Measurements from ENCODE around the gene CENPO.

CENPO gene

DNA sequence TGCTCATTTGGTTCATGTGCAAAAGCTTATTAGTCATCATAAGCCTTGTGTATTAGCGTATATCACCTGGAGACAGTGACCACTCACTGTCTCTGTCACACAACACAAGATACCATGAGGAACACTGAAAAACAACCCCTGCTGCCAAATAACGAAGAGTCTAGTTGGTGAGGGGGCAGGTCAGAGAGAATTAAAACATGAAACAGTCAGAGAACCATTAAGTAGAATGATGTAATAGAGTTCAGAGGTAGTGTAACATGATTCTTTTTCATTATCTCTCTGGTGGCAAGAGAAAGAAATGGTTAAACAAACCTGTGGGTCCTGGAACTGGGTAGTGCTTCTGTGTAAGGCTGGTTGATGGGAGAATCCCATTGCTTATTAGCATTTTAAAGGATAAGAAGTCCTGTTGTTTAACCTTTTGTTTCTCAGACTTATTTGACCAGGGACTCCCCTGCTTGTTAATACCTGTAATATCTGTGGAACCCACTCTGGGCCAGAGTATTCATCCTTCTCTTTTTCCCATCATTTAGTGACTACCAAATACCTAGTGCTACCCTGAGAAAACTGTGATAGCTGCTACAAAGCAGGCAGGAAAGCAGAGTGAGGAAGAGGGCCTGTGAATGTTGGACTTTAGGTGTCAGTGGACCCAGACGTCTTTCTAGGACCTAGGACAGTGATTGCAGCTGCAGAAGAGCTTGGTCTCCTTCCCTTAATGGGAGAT lies 38.1 kb upstream of the CENPO start:
- H3K4me3 ChIP-seq (ENCODE audit: low read depth, low read length): no peak overlapping the region
- TF ChIP-seq, protein P1, sequence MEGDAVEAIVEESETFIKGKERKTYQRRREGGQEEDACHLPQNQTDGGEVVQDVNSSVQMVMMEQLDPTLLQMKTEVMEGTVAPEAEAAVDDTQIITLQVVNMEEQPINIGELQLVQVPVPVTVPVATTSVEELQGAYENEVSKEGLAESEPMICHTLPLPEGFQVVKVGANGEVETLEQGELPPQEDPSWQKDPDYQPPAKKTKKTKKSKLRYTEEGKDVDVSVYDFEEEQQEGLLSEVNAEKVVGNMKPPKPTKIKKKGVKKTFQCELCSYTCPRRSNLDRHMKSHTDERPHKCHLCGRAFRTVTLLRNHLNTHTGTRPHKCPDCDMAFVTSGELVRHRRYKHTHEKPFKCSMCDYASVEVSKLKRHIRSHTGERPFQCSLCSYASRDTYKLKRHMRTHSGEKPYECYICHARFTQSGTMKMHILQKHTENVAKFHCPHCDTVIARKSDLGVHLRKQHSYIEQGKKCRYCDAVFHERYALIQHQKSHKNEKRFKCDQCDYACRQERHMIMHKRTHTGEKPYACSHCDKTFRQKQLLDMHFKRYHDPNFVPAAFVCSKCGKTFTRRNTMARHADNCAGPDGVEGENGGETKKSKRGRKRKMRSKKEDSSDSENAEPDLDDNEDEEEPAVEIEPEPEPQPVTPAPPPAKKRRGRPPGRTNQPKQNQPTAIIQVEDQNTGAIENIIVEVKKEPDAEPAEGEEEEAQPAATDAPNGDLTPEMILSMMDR (IDR thresholded peaks at IDR 0.05; ENCODE audit: low read depth, low read length): no peak

DNA sequence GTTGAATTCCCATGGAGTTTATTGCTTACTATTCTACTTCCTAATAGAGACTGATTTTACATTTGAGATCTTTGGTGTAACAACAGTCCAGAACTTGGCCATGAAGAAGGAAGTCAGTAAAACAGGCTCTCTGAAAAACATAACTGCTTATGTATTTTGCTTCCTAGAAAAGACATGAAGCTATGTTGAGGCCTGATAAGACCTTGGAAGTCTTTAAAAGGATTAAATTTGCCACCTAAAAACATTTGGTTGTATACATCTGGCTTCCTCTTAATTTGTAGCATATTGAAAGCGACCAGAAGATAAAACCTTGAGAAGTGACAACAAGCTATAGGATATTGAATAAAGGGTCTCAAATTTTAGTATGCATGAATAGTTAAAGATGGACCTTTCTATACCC lies 36.4 kb upstream of the CENPO start:
- H3K4me3 ChIP-seq (ENCODE audit: low read depth, low read length): no peak overlapping the region
- TF ChIP-seq, protein P1 (IDR thresholded peaks at IDR 0.05; ENCODE audit: low read depth, low read length): no peak

DNA sequence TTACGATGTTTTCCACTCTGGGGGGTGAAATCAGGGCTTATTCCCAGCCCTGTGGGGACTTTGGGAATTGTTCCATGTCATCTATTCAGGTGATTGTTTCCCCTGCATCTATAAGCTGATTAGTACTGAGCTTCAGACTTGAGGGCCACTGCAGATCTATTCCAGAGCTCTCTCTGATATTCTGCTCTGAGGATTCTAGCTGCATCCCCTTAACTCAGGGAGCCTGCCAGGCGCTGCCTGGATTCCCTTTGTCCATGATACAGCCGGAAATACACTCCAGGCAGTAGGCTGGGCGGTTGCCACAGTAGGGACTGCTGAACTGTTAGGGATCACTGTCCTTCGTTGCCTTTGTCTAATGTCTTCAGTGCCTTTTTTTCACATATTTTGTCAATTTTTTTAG lies 31.4 kb upstream of the CENPO start:
- H3K4me3 ChIP-seq (ENCODE audit: low read depth, low read length): no peak overlapping the region
- TF ChIP-seq, protein P1 (IDR thresholded peaks at IDR 0.05; ENCODE audit: low read depth, low read length): no peak

DNA sequence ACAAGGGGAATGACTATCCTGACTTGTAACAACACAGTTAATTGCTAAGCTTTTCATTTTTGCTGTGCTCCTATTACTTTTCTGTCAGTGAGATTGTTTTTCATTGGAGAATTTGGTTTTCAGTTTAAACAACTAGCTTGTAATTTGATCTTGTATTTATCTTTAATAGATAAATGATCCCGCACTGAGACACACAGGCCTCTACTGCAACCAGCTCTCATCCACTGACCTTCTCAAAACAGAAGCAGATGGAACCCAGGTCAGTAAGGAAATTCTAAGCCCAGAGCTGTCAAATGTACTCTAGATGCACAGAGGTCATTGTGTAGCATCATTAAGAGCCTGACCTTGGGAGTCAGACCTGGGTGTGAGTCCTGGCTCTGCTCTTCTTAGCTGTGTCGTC lies 30.7 kb upstream of the CENPO start:
- TF ChIP-seq, protein P1 (IDR thresholded peaks at IDR 0.05; ENCODE audit: low read depth, low read length): no peak

DNA sequence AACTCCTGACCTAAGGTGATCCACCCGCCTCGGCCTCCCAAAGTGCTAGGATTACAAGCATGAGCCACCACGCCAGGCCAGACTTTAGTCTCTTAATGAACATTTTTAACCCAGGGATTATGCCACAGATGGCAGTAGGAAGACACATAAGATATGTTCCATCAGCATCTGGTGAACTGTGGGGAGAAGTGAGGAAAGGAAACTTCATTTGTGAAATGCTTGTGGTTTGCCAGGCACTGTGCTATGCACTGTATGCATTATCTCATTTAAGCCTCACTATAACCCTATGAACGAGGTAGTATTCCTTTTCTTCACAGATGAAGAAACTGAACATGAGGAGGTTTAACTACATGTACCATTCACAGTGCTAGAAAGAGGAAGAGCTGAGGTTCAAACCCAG lies 29.4 kb upstream of the CENPO start:
- no peak overlapping the region for H3K4me3 ChIP-seq (ENCODE audit: low read depth, low read length)
- TF ChIP-seq, protein P1 (IDR thresholded peaks at IDR 0.05; ENCODE audit: low read depth, low read length): no peak

More for the DNA sequence above, 30.7 kb upstream of the CENPO start:
- no peak overlapping the region for H3K4me3 ChIP-seq (ENCODE audit: low read depth, low read length)

DNA sequence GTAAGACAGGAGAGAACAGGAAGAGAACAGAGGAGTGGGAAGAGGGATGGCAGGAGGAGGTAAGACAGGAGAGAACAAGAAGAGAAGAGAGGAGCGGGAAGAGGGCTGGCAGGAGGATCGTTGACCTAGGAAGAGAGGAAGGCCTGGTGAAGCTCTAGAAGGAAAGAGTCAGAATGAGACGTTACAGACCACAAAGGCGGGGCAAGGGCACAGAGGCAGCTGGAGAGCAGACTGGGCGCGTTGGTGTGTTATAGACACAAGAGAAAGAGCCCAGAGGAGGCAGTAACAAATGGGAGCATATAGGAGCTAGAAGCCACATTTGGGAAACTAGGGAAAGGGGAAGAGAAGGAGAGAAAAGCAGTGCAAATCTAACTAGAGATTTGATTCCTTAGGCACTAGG lies 26.6 kb upstream of the CENPO start:
- H3K4me3 ChIP-seq (ENCODE audit: low read depth, low read length): no peak overlapping the region
- TF ChIP-seq, protein P1 (IDR thresholded peaks at IDR 0.05; ENCODE audit: low read depth, low read length): no peak

DNA sequence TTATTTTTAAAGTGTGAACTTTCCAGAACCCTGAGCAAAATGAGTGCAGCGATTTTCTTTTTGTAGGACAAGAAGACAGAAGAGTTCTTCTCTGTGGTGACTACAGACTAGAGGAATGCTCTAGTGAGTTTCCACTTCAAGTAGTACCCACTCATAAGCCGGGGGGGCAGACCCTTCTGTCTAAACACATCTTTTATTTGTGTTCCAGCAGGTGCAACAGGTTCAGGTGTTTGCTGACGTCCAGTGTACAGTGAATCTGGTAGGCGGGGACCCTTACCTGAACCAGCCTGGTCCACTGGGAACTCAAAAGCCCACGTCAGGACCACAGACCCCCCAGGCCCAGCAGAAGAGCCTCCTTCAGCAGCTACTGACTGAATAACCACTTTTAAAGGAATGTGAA lies 25.2 kb upstream of the CENPO start:
- H3K4me3 ChIP-seq (ENCODE audit: low read depth, low read length): no peak overlapping the region
- TF ChIP-seq, protein P1 (IDR thresholded peaks at IDR 0.05; ENCODE audit: low read depth, low read length): no peak
